Heart left ventricle (tissue), 13 donors: ENCODE results near the gene CDHR3.

Experiments used
- POLR2A ChIP-seq, 2 donors: fragments of 450-650 bp; IDR thresholded peaks; one replicate each; pipeline ENCODE4 v1.6.1; 2017; ENCODE audit warnings: antibody characterized with exemption in 2 of 2, mild to moderate bottlenecking in 2 of 2, moderate library complexity in 2 of 2
- TF ChIP-seq, protein P1 (sequence below), 12 donors: fragments of 200-600 bp; sonication (generic) in 4 of 12; IDR thresholded peaks; one replicate each; pipeline versions ENCODE4 v1.5.0 to v1.8.0; 2018 to 2022; ENCODE audit warnings: antibody characterized with exemption in 12 of 12, mild to moderate bottlenecking in 5 of 12
- donor health status: ischemic (EF 13 %, LVEDD 7.1; RV severe dilation, severe dysfunction).
- donor health status: DM: no; HTN: yes; CAD: no.
- donor health status: DM: no; HTN: no; CAD: no.
- donor health status: ischemic (EF 25% LVEDD 6.9; RV normal size, moderate dysfunction).
- donor health status: ischemic (EF 25% LVEDD 5.7; RV mildly dilated, moderate dysfunction).
- donor health status: ischemic (EF 35%, LVEDD 5.7; RV mildly dilated, moderate dysfunction).
- donor health status: nonischemic (EF 11% LVEDD 7.7; RV severe dilation, severe dysfunction).
- donor health status: DM: yes; HTN: yes; CAD: no.
- donor health status: PGD.
- donor health status: ischemic (EF 29% LVEDD 5.4; RV normal size, mild dysfunction).
- donor health status: nonischemic (EF 23%, LVEDD 6.1; RV moderate dilation, normal function).

DNA sequence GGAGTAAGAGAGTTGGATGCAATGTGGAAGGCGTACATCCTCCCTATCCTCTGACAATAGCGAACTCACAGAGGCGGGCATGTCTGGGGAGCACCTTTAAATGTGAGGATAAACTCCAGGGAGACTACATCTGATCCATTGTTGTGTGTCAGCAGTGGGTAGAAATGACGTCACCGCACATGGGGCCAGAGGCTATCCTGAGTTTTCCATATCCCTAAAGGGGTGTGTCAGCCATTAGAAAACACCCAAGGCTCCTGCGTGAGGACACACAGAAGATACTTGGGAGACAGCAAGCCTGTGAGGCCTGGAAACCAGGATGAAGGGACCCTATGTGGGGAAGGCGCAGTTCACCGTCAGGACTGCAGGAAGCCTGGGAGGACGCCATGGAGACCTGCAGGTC, 17.2 kb upstream of the CDHR3 start:
- TF ChIP-seq, protein P1, sequence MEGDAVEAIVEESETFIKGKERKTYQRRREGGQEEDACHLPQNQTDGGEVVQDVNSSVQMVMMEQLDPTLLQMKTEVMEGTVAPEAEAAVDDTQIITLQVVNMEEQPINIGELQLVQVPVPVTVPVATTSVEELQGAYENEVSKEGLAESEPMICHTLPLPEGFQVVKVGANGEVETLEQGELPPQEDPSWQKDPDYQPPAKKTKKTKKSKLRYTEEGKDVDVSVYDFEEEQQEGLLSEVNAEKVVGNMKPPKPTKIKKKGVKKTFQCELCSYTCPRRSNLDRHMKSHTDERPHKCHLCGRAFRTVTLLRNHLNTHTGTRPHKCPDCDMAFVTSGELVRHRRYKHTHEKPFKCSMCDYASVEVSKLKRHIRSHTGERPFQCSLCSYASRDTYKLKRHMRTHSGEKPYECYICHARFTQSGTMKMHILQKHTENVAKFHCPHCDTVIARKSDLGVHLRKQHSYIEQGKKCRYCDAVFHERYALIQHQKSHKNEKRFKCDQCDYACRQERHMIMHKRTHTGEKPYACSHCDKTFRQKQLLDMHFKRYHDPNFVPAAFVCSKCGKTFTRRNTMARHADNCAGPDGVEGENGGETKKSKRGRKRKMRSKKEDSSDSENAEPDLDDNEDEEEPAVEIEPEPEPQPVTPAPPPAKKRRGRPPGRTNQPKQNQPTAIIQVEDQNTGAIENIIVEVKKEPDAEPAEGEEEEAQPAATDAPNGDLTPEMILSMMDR (IDR thresholded peaks at IDR 0.05) = no peak
- TF ChIP-seq POLR2A (IDR thresholded peaks at IDR 0.05) = no peak
